D721Med (cell line): ENCODE results near the gene VSTM2L.

Experiments used
- DNase-seq: peaks from one replicate; pipeline ENCODE4 v3.0.0; 2011; ENCODE audit warnings: low spot score; ENCODE audit not compliant: insufficient read length
- FAIRE-seq: peaks from 2 replicates; lab custom pipeline; 2011; peaks lifted over from hg19 to GRCh38; lab: Jason Lieb, UNC
- TF ChIP-seq, protein P1 (sequence below): IDR thresholded peaks from 2 replicates; pipeline ENCODE4 v1.5.1; 2012; ENCODE audit warnings: mild to moderate bottlenecking, control low read depth; ENCODE audit not compliant: insufficient read depth; ENCODE audit errors: missing control alignments

The VSTM2L gene

DNA sequence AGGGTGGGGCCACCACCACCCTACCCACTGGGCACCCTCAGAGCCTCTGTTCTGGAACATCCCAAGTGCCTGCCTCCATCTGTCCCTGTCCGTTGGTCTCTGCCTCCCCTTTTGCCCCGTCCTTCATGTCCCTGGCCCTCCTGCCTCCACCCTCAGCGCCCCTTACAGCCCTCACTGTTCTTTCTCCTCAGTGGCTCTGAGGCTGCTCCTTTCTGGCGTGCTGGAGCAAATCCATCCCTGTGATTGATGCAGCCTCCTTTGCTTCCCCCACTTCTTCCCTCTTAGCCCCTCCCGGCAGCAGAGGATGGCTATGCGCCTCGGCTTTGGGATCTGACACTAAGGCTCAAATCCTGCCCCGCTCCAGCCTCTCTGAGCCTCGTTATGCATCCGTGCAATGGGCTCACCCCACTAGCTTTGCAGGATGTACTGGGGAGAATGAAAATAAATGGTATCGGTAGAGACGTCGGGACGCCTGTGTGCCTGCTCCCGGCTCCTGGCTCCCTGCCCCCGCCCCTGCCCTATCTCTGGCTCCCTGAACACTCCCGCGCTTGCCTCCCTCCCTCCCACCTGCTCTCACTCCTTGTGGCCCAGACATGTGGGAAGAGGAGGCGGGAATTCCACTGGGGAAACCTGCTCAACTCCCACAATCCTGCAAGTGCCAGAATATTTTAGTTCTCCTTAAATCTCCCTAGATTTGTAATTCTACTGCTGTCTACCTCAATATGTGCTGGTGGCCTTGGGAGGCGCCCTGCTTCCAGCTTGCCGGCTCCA is 13.1 kb downstream of the VSTM2L start:
- FAIRE-seq (no peak), DNase-seq (no peak)
- TF ChIP-seq, protein P1, sequence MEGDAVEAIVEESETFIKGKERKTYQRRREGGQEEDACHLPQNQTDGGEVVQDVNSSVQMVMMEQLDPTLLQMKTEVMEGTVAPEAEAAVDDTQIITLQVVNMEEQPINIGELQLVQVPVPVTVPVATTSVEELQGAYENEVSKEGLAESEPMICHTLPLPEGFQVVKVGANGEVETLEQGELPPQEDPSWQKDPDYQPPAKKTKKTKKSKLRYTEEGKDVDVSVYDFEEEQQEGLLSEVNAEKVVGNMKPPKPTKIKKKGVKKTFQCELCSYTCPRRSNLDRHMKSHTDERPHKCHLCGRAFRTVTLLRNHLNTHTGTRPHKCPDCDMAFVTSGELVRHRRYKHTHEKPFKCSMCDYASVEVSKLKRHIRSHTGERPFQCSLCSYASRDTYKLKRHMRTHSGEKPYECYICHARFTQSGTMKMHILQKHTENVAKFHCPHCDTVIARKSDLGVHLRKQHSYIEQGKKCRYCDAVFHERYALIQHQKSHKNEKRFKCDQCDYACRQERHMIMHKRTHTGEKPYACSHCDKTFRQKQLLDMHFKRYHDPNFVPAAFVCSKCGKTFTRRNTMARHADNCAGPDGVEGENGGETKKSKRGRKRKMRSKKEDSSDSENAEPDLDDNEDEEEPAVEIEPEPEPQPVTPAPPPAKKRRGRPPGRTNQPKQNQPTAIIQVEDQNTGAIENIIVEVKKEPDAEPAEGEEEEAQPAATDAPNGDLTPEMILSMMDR = no peak

DNA sequence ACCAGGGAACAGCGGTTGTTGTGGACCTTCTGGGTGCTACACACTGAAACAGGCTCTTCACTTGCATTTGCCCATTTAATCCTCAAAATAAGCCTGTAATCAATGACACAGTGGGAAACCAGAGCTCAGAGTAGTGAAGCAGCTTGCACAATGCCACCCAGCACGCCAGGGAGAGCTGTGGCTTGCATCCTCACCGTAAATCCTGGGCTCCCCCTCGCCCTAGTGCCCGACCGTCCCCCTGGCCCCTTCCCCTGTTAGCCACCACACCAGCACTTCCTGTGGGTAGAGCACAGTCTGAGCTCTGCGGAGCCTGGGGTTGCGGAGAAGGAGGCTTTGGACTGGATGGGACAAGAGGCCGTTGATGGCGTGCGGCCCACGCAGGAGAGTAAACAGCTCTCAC is 14.5 kb downstream of the VSTM2L start:
- DNase-seq = no peak
- no peak for FAIRE-seq
- TF ChIP-seq, protein P1 = no peak

DNA sequence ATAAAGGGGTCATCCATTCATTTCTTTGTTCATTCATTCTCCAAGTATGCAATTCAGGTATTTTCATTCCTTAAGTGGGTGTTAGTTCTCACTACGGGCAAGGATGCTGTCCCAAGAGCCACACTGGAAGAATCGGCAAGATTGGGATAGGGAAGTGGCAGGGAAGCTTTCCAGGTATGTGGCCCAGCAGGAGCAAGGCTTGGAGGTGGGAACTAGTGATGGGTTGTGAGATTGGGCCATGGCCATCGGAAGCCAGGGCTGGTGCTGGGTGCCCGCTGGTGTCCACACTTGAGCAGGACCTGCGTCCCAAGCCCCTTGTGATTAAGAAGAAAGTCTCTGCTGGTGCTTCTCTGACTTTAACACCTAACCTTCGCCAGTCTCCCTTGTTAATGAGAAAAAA is 15.1 kb downstream of the VSTM2L start:
- TF ChIP-seq, protein P1 = no peak
- no peak for FAIRE-seq
- no peak for DNase-seq

GRCh38 chr20:37919389-37920040 is 16.6 kb downstream of the VSTM2L start:
- TF ChIP-seq, protein P1 = no peak
- no peak for FAIRE-seq
- DNase-seq = no peak

DNA sequence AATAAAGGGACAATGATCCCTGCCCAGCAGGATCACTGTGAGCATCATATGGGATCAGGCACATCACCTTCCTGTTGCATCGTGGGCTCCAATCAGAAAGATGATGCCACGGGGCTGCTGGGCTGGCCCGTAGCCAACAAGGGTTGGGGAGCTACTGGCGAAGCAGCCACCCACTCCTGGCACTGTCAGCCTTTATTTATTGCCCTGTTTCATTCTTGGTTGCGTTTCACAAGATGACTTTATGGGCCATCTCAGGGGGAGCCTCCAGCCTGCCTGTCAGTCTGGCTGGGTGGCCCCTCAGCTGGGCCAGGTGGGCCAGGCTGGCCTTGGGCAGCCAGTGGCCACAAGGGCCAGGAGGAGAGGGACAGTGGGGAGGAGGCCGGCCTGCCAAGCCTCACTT is 17.3 kb downstream of the VSTM2L start:
- no peak for FAIRE-seq
- no peak for DNase-seq
- TF ChIP-seq, protein P1 = no peak

DNA sequence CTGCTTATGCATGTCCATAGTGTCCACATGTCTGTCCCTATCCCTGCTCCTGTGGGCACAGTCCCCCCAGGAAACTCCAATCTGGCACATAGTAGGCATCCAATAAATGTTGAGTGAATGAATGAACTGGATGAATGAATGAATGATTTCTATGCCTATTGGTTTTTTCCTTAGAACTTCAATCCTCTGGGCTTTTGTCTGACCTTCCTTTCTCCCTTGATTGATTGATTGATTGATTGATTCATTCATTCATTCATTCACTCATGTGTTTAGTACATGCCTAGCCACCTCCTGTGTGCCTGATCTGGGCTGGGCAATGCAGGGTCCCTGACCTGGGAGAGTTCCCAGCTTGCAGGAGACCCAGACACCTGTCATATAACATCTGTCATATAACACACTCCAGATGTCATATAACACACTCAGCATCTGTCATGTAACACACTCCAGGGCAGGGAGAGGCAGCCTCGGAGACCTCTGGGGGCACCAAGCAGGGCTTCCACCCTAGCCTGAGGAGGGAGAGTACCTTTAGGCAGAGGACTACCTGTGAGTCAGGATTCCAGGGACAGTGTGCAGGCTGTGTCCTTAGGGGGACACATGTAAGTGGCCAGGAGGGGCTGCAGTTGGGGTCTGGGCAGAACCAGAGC is 17.9 kb downstream of the VSTM2L start:
- DNase-seq = no peak
- TF ChIP-seq, protein P1 = no peak
- no peak for FAIRE-seq

- DNase-seq (no peak), FAIRE-seq (no peak)
- TF ChIP-seq, protein P1 = no peak
Measured at GRCh38 chr20:37921341-37921929, 18.5 kb downstream of the VSTM2L start.
